ENCODE results near the gene GSTP1. TPM values are rescaled to one million over a fixed set of nuclear protein-coding genes. Genes with fewer than 3 reads are reported as not detected.
"Not testable (repeated sequence)": the region's sequence is repeated elsewhere in the genome, so short reads cannot be mapped to it uniquely, and the experiment has no call there.

The GSTP1 gene
- total RNA-seq, 1 donor from 2014 or later, result 272 TPM

DNA sequence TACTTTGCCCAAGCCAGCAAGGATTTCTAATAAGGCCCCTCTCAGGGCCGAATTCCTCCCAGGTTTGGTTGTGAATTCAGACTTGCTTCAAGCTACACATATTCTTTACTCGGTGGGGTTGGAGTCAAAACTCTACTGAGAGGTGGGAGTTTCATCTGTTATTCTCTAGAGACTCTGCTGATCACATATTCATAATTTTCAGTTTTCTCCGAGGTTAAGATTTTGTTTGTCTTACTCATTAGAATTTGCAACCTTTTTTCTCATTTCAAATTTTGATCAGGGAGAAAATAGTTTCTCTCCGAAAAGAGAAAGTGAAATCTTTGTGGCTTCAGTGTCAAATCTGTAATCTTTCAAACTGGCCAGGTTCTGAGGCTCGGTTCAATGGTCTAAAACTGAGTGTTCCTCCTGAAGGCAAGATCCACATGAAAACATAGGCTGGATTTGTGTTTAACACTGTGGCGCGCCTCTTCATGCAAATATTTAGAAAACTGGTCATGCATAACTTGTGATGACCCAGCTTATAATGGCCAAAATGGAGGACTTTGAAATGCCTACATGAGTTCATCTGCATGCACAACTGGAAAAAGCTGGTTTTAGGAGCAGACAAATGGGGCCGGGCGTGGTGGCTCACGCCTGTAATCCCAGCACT lies 21.5 kb upstream of the GSTP1 start:
- no peak for DNase-seq (ENCODE audit: low spot score)
- intact Hi-C loops (cut with DNase I), result no loop called here

DNA sequence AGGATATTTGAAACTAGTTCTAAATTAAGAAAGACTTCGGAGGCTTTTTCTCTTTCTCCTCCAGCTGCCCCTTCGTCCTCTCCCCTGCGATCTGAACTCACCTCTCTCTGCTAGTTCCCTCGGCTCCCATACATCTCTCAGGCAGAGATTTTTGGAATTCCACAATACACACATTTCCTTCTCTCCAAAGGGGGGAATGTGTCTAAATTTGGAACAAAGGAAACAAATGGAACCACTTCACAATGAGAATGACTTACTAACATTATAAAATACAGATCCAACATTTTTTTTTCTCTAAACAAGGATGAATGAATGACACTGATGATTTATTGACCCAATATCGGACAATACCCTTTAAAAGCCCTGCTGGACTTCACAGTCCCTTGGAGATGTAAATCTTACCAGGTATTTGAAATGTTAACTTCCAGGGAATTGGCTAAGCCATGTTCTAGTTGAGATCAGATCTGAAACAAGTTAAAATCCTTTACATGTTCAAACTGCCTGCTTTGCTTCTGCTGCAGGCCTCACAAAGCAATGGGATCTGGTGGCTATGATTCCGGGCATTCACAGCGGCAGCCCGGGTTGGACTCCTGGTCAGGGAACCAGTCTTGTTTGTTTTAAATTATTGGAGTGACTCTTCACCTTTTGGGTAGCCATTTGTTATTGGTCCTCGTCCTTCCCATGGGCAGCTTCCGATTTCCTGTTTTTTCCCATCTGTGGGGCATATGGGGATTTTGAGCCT lies 20.5 kb upstream of the GSTP1 start:
- intact Hi-C loops (cut with DNase I), result no loop called here

DNA sequence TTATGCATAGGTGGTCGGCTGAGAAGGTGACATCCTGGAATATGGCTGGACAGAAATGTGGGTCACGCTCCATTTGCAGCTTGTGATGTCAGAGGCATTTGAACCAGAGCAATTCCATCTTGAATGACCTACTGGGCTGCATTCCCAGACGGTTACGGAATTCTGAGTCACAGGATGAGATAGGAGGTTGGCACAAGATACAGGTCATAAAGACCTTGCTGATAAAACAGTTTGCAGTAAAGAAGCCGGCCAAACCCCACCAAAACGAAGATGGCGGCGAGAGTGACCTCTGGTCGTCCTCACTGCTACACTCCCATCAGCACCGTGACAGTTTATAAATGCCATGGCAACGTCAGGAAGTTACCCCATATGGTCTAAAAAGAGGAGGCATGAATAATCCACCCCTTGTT lies 19.9 kb upstream of the GSTP1 start:
- DNase-seq (ENCODE audit: low spot score); intact Hi-C loops (cut with DNase I): not testable (repeated sequence)

More for the DNA sequence above, 20.5 kb upstream of the GSTP1 start:
- DNase-seq (ENCODE audit: low spot score), result no peak

DNA sequence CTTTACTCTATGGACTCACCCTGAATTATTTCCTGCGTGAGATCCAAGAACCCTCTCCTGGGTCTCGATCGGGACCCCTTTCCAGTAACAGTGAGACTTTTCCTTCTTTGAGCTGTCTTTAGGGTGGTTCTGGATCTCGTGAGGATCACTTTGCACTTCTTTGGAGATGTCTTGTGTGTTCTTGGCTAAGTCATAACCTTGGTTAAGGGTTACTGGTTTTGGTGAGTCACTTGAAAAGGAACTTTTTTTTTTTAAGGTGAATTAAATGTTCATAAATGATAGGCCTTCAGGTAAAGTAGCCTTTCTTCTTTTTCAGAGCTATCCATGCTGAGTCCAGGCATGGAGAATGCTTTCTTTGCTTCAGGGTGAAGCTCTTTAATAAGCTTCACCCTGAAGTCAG lies 19.4 kb upstream of the GSTP1 start:
- intact Hi-C loops (cut with DNase I), result no loop called here

DNA sequence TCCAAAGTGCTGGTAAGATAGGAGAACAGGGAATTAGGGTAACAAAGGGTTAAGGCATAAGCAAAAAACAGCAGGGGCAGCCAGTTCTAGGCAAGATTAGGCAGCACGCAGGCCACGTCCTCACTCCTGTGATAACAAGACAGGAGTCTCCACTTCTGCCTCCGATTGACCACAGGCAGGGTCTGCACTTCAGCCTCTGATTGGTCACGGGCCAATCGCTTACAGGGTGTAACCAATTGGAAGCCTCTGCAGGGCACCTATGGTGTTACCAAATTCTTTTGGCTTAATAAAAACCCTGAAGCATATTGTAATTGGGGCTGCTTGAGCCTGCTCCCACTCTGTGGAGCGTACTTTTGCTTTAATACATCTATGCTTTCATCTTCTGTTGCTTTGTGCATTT lies 12.2 kb upstream of the GSTP1 start:
- DNase-seq (ENCODE audit: low spot score), result no peak
- intact Hi-C loops (cut with DNase I), result no loop called here

More for the DNA sequence above, 19.4 kb upstream of the GSTP1 start:
- no peak for DNase-seq (ENCODE audit: low spot score)

- no peak for DNase-seq (ENCODE audit: low spot score)
- intact Hi-C loops (cut with DNase I), result no loop called here
Measured at GRCh38 chr11:67572305-67572704, 11.3 kb upstream of the GSTP1 start.

GRCh38 chr11:67572747-67573419 lies 10.7 kb upstream of the GSTP1 start:
- intact Hi-C loops (cut with DNase I), result no loop called here
- no peak for DNase-seq (ENCODE audit: low spot score)

DNA sequence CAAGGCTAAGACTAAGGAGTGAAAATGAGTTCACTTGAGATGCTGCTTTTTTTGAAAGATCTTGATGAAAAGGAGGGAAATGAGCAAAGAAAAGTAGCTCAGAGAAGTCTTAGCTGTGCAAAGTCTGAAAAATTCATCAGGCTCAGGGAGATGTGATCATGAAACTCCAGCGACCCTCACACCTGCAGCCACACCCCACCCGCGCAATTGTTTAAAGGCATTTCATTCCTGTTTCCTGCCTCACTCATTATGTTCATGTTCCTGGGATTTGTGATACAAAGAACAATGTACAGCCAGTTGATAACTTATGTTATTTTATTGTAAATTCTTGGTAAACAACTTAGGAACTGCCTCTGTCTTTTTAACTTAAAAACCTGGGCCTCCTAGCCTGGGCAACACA lies 8.7 kb upstream of the GSTP1 start:
- no peak for DNase-seq (ENCODE audit: low spot score)

DNA sequence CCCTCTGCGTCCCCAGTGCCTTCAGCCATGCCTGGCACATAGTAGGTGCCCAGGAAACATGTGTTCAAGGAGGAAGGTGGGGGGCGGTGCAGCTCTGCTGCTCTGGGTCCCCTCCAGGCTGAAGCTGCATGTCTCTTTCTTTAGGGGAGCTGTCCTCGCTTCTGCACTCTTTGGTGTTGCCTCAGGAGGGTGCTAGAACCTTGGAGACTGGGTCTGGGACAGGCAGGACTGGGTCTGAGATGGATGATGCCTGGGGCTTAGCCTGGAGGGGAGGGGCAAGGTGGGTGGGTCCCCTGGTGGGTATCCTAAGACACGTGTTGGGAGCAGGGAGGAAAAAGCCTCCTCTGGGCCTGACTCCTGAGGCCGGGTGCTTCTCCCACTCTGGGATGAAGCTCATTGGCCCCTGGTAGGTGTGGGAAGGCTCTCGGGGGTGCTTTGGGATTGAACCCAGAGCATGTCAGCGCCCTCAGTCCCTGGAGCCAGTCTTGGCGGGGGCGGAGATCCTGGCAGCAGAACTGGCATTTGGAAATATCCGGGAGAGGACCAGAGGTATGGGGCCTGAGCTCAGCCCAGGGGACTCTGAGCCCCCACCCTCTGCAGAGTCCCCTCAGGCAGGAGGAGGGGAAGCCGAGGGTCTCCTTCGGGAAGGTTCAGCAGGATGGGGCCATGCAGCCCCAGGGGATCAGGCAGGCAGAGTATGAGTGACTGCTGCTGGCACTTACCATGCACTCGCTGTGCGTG lies 6.7 kb upstream of the GSTP1 start:
- intact Hi-C loops (cut with DNase I), result no loop called here
- DNase-seq (ENCODE audit: low spot score), result no peak

More for the DNA sequence above, 8.7 kb upstream of the GSTP1 start:
- intact Hi-C loops (cut with DNase I), result no loop called here

GRCh38 chr11:67577951-67578350 lies 5.7 kb upstream of the GSTP1 start:
- intact Hi-C loops (cut with DNase I), result no loop called here
- DNase-seq (ENCODE audit: low spot score), result no peak

- intact Hi-C loops (cut with DNase I), result loop anchor here (5.0 kb wide), 1 partner anchor 46 kb away; the partner anchor contains the start of gene NUDT8
- DNase-seq (ENCODE audit: low spot score), result no peak
Measured at GRCh38 chr11:67581469-67581868, 2.1 kb upstream of the GSTP1 start.

- DNase-seq (ENCODE audit: low spot score), result no peak
- intact Hi-C loops (cut with DNase I), result loop anchor here (2.0 to 5.0 kb wide), 2 partner anchors 45 to 73 kb away; partner anchors contain the start of genes CDK2AP2 and NUDT8
Measured at GRCh38 chr11:67582011-67582410, 1.6 kb upstream of the GSTP1 start.

GRCh38 chr11:67584205-67584880 lies 731 bp downstream of the GSTP1 start:
- peak; percentile 87 for DNase-seq (ENCODE audit: low spot score)
- intact Hi-C loops (cut with DNase I), result loop anchor here (1.0 to 5.0 kb wide), 2 partner anchors 22 to 43 kb away; partner anchors contain the start of genes NDUFV1 and NUDT8

DNA sequence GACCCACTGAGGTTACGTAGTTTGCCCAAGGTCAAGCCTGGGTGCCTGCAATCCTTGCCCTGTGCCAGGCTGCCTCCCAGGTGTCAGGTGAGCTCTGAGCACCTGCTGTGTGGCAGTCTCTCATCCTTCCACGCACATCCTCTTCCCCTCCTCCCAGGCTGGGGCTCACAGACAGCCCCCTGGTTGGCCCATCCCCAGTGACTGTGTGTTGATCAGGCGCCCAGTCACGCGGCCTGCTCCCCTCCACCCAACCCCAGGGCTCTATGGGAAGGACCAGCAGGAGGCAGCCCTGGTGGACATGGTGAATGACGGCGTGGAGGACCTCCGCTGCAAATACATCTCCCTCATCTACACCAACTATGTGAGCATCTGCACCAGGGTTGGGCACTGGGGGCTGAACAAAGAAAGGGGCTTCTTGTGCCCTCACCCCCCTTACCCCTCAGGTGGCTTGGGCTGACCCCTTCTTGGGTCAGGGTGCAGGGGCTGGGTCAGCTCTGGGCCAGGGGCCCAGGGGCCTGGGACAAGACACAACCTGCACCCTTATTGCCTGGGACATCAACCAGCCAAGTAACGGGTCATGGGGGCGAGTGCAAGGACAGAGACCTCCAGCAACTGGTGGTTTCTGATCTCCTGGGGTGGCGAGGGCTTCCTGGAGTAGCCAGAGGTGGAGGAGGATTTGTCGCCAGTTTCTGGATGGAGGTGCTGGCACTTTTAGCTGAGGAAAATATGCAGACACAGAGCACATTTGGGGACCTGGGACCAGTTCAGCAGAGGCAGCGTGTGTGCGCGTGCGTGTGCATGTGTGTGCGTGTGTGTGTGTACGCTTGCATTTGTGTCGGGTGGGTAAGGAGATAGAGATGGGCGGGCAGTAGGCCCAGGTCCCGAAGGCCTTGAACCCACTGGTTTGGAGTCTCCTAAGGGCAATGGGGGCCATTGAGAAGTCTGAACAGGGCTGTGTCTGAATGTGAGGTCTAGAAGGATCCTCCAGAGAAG lies 1.6 kb downstream of the GSTP1 start:
- intact Hi-C loops (cut with DNase I), result loop anchor here (1.0 to 5.0 kb wide), 2 partner anchors 21 to 42 kb away; partner anchors contain the start of genes NDUFV1 and NUDT8

DNA sequence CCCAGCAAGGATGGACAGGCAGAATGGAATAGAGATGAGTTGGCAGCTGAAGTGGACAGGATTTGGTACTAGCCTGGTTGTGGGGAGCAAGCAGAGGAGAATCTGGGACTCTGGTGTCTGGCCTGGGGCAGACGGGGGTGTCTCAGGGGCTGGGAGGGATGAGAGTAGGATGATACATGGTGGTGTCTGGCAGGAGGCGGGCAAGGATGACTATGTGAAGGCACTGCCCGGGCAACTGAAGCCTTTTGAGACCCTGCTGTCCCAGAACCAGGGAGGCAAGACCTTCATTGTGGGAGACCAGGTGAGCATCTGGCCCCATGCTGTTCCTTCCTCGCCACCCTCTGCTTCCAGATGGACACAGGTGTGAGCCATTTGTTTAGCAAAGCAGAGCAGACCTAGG lies 2.3 kb downstream of the GSTP1 start:
- DNase-seq (ENCODE audit: low spot score), result no peak
- intact Hi-C loops (cut with DNase I), result no loop called here

More for the DNA sequence above, 1.6 kb downstream of the GSTP1 start:
- no peak for DNase-seq (ENCODE audit: low spot score)

GRCh38 chr11:67586568-67587250 lies 3.1 kb downstream of the GSTP1 start:
- DNase-seq (ENCODE audit: low spot score), result no peak
- intact Hi-C loops (cut with DNase I), result no loop called here

DNA sequence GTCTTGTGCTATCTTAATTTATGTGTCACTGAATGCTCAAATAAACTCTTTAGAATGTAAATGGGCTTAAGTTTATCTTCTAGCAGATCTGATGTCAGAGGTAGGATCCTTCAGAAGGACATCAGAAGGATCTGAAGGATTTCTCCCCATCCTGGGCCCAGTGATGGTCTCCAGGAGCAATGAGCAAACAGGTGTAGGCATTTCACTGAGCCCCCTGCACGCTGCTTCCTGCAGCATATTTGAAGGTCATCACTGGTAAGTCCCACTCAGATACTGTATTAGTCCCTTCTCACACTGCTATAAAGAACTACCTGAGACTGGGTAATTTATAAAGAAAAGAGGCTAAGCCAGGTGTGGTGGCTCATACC lies 4.5 kb downstream of the GSTP1 start:
- DNase-seq (ENCODE audit: low spot score), result no peak
- intact Hi-C loops (cut with DNase I), result no loop called here

All from cardiac septum (tissue), 1 donor.